ENCODE data around the gene ASPG.
A peak's percentile ranks its signal among the peaks of the same experiment; 100 is the strongest.

ASPG gene

DNA sequence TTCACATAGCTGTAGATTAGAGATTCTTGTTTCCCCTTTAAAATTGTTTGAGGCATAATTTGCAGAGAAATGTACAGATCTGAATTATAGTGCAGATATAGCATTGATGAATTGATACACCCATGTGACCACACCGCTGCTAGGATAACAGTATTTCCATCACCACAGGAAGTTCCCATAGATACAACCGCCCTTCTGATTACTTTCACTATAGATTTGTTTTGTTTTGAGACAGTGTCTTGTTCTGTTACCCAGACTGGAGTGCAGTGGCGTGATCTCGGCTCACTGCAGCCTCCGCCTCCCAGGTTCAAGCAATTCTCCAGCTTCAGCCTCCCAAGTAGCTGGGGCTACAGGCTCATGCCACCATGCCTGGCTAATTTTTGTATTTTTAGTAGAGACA lies 8.8 kb upstream of the ASPG start:
- DNase-seq = no peak

DNA sequence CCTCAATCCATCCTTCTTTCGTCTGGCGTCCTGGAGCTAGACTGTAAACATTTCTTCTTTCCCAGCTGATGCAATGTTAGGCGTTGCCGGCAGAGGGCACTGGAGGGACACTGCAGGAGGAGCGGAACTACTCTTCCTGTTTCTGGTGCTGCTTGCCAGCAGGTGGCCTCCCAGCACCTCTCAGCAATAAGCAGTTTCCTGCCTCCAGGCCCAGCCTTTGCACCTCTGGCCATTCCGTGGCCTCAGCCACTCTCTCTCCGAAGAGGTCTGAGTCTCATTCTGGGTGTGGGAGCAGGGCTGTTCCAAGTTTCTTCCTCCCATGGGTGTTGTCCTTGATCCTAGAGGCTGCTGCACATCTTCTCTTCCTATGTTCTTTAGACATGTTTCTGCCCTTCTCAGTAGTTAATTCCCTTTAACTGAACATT lies 7.5 kb upstream of the ASPG start:
- peak; percentile 84 for DNase-seq

DNA sequence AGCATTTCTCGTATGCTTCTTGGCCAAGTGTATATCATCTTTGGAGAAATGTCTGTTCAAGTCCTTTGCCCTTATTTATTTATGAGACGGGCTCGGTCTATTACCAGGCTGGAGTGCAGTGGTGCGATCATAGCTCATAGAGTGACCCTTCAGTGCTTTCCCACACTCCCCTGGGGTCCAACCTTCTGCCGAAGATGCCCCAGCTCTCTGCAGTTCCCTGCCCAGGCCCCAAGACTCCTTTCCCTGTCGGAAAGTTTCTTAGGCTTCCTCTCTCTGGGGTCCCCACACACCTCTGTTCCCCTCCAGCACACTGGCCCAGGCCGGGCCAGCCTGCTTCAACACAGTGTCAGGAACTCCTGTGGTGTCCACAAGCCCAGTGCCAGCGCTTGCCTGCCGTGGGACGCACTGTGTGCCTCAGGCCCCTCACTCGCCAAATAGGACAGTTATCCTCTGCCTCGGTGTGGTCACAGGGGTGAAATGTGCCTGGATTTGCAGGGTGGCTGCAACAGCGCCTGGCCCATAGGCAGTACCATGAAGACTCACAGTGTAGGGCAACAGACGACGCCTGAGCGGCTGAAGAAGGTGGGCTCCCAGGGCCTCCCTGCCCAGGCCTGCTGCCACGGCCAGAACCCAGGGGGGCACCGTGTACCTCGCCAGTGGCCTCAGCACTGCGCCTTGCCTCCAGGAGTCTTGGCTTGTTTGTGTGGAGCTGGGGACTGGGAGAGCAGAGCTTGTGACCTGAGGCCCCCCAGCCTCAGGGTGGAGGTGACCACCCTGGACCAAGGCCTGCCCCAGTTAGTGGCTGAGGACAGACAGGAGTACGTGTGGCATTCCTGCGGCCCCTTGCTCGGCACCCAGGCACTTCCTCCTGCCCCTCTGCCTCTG lies 4.9 kb upstream of the ASPG start:
- no peak for DNase-seq

- DNase-seq = no peak
These were observed 4.2 kb upstream of the ASPG start for GRCh38 chr14:104081261-104081835.

- no peak for DNase-seq
These were observed 3.5 kb upstream of the ASPG start for GRCh38 chr14:104081951-104082464.

DNA sequence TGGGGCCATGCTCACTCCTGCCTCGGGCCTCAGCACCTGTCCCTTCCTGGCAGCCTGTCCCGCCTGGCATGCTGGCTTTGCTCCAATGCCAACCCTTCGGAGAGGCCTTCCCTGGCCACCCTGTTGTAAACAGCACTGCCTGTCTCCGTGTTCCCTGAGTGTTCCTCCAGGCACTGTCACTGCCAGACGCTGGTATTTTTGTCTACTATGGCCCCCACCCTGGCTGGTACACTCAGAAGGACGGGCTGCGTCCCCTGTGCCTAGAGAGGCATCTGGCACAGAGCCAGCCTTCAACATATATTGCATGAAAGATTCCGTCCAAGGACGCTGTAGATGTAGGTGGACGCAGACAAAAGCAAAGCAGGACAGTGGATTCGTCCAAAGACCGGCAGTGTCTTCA lies 2.7 kb upstream of the ASPG start:
- no peak for DNase-seq

- no peak for DNase-seq
These were observed 1.1 kb upstream of the ASPG start for GRCh38 chr14:104084251-104085002.

DNA sequence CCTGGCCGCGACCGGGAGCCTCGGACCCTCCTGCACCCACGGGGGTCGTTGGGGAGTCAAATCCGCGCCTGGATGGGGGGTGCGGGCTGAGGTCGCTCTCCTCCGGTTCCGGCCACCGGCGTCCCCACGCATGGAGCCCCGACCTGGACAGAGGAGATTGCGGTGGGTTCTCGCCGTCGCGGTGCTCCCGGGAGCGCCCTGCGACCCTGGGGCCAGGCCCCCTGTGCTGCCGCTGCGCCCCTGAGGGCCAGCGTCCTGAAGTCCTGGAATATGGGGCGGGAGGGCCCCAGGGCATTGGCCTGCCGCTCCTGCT lies 345 bp downstream of the ASPG start:
- no peak for DNase-seq

DNA sequence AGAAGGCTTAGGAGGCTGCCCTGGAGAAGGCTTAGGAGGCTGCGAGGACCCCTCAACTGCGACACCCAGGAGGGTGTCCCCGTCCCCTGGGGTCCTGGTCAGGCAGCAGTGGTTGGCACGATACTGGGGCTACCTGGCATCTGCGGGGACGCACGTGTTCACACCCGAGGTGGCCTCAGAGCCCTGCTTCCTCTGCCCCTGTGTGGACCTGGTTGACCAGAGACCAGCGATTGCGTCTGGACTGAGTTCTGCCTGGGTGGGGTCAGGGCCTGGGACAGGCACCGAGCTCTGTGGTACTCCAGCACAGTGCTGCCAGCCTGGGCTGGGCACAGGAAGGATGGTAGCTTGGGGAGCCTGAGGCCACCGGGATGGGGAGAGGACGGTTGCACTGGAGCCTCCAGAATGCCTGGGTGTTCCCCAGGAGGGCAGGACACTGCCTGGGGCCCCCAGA lies 735 bp downstream of the ASPG start:
- DNase-seq = no peak

GRCh38 chr14:104086661-104087461 lies 1.4 kb downstream of the ASPG start:
- peak; percentile 0 for DNase-seq

DNA sequence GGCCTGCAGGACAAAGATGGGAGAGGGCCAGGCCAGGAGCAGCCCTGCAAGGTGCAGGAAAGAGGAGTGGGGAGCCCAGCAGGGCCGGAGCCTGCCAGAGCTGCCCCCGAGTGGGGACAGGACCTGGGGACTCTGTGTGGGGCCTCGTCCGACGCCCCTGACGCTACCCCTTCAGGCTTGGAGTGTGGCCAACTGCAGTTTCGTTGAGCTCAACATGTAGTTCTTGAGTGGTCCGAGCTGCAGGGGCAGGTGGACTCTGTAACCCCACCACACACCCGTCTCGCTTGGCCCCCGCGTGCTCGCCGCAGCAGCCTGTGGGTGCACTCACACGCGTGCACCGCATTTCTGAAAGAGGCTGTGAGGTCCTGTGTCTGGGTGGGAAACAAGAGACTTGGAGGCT lies 2.0 kb downstream of the ASPG start:
- peak; percentile 0 for DNase-seq

- no peak for DNase-seq
These were observed 2.7 kb downstream of the ASPG start for GRCh38 chr14:104087981-104088850.

- DNase-seq = no peak
These were observed 4.7 kb downstream of the ASPG start for GRCh38 chr14:104090071-104090748.

DNA sequence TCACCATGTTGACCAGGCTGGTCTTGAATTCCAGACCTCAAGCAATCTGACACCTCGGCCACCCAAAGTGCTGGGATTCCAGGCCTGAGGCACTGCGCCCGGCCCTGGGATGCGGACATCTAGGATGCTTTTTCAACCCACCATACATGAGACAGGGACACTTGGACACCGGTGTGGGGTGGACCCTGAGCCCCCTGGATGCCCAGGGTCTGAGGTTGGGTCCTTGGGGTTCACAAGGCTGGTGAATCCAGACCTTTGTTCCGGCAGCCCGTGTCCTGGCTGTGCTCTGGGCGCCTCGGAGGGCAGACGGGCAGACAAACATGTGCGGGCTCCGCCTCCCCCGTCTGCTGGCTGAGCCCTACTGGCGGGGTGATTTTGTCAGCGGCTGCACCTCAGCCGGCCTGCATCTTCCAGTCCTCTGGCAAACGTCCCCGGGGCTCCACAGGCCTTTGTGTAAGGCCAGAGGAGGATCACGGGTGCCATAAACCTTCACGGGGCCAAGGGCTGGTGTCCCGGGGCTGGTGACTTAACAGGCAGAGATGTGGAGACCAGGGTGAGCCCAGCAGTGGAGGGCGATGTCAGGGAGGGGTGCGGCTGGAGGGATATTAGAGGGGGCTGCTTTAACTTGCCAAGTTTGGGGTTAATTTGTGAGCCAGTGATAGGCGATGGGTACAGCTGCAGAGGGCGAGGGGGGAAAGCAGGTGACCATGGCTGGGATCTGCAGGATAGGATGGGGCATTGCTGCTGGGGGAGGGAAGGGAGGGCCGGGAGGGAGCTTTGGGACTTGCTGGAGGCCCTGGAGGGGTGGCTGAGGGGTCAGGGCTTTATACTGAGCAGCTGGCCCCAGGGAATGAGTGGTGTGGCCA lies 5.8 kb downstream of the ASPG start:
- no peak for DNase-seq

- DNase-seq = no peak
These were observed 6.6 kb downstream of the ASPG start for GRCh38 chr14:104091927-104092771.

DNA sequence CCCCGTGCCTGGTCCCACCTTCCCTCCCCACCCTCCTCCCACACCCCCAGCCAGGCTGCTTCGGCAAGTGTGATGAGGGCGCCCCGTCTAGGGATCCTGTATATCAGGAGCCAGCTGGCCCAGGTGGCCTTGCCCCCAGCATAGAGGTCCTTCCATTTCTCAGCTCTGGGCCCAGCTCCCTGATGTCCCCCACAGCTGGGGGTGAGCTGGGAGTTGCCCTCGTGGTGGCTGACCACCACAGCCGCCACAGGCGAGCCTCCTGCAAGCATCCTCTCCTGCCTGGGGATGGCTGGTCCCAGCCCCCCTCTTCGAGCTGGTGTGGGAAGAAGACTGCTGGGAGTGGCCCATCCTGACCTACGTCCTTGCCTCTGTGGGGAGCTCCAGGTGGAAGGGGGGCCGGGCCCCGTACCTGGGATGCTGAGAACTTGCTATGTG lies 7.4 kb downstream of the ASPG start:
- no peak for DNase-seq

DNA sequence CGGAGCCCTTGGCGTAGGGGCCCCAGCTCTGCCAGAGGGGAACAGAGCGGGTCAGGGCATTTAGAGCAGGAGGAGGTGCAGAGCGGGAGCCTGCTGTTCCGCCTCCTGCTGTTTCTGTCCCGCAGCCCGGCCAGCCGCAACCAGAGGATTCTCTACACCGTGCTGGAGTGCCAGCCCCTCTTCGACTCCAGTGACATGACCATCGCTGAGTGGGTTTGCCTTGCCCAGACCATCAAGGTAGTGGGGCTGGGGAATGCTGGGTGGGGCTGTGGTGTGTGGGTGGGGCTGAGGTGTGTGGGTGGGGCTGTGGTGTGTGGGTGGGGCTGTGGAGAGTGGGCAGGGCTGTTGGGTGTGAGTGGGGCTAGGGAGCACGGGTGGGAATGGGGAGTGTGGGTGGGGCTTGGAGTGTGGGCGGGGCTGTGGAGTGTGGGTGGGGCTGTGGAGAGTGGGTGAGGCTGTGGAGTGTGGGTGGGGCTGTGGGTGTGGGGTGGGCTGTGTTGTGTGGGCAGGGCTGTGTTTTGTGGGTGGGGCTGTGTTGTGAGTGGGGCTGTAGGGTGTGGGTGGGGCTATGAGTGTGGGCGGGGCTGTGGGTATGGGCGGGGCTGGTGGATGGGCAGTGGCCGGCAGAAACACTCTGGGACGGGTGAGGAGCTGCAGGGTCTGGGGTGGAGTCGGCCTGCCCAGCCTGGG lies 8.0 kb downstream of the ASPG start:
- no peak for DNase-seq

DNA sequence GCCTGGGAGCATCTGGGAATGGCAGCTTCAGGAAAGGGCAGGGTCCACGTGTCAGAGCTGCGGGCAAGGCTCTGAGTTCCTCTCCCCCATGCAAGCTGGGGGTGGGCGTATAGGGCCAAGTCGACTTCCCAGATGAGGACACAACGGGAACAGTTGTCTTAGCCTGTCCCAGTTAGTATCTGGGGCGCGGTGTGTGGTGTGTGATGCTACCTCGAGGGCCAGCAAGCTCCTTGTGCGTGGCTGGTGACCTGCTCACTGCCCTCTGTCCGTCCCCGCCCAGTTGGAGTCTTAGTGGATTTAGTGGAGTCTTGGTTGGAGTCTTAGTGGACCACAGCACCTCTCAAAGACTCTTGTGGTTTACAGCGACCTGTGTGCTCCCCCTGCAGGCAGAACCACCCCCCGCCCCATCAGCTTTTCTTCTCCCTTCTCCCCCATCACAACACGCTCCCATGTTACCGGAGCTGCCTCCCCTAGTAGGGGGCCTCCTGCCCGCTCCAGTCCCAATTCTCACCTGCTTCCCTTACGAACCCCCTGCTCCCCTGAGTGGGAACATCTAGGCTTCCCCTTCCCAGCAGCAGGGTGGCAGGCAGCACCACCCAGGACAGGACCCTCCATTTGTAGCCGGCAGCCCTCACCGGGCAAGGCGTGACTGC lies 8.7 kb downstream of the ASPG start:
- no peak for DNase-seq

All from CD4-positive, alpha-beta T cell treated with Interferon gamma for 1 hour (primary cell).